ENCODE measurements around the gene COMT.

DNA sequence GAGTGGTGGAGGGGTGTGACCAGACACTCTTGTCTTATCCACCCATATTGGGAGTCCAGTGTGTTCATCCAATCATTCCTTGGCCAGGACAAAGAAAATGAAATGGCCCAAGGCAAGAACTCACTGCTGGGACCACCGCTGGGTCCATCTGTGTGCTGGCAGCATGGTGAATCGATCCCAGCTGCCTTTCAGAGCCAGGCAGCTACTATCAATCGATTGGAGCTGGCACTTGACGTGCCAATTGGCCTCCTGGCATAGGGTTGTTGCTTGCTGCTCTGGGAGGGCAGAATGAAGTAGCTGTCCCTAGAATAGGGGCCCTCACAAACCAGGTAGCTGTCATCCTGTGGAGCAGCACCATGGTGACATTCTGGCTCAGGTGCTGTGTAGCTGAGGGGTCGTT, 76.4 kb downstream of the COMT start:
- TF ChIP-seq BHLHE40 (IDR thresholded peaks at IDR 0.05; ENCODE audit: borderline replicate concordance) (no peak), SP1 (IDR thresholded peaks at IDR 0.05) (no peak), LEF1 (IDR thresholded peaks at IDR 0.05; ENCODE audit: borderline replicate concordance) (no peak), FOXK2 (IDR thresholded peaks at IDR 0.05) (no peak), FOXA1 (IDR thresholded peaks at IDR 0.05) (no peak)
- TF ChIP-seq, protein P1, sequence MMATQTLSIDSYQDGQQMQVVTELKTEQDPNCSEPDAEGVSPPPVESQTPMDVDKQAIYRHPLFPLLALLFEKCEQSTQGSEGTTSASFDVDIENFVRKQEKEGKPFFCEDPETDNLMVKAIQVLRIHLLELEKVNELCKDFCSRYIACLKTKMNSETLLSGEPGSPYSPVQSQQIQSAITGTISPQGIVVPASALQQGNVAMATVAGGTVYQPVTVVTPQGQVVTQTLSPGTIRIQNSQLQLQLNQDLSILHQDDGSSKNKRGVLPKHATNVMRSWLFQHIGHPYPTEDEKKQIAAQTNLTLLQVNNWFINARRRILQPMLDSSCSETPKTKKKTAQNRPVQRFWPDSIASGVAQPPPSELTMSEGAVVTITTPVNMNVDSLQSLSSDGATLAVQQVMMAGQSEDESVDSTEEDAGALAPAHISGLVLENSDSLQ (IDR thresholded peaks at IDR 0.05): no peak

Data from HEK293T (cell line).